Endothelial cell of umbilical vein (primary cell): Measurements from ENCODE around the gene STX16. TPM values are rescaled to one million over a fixed set of nuclear protein-coding genes. Genes with fewer than 3 reads are reported as not detected.

Source experiments
- BruUV-seq: library from RNA; stranded (reverse); fragments of 400-500 nt; replicated peaks from 2 replicates; lab custom pipeline; 2021; lab: Mats Ljungman, UMichigan
- CTCF ChIA-PET: fragments of 300-600, 350-600 bp; sonication (Branson Sonifier 250); formaldehyde crosslinking; loops from one replicate; lab custom pipeline; 2021; ENCODE audit warnings: antibody characterized with exemption, inconsistent platforms; lab: Charles Lee
- POLR2A ChIA-PET: fragments of 300-600, 350-600 bp; sonication (Branson Sonifier 250); formaldehyde crosslinking; loops from one replicate; lab custom pipeline; 2021; ENCODE audit warnings: antibody characterized with exemption, inconsistent platforms; lab: Charles Lee
- DNase-seq: peaks from one replicate; pipeline ENCODE4 v3.0.0-alpha.2; 2011; ENCODE audit warnings: low read depth, low spot score
- FAIRE-seq: peaks from 2 replicates; lab custom pipeline; 2011; peaks lifted over from hg19 to GRCh38; lab: Jason Lieb, UNC
- H2AFZ ChIP-seq: 2 replicates; pipeline ENCODE4 v1.6.0; 2012; ENCODE audit warnings: low read depth, low read length, control low read depth, inconsistent platforms
- H3K27ac ChIP-seq: 2 replicates; pipeline ENCODE4 v1.5.1; 2011; ENCODE audit warnings: low read depth, mild to moderate bottlenecking, control low read depth, low read length, moderate library complexity; ENCODE audit not compliant: insufficient read depth
- H3K27me3 ChIP-seq, 2 experiments: 2 replicates each; pipeline versions ENCODE4 v1.6.0 to v1.6.1; 2011; ENCODE audit warnings: low read length in 2 of 2, mixed read lengths in 1 of 2; ENCODE audit not compliant: control insufficient read depth in 2 of 2, insufficient read depth in 2 of 2
- H3K36me3 ChIP-seq, 2 experiments: 2 replicates in 1 of 2; 3 replicates in 1 of 2; pipeline ENCODE4 v1.5.1; 2011; ENCODE audit warnings: low read length in 2 of 2, mild to moderate bottlenecking in 1 of 2, moderate library complexity in 1 of 2; ENCODE audit not compliant: control insufficient read depth in 2 of 2, insufficient read depth in 2 of 2; ENCODE audit errors: extremely low read depth in 1 of 2
- H3K4me1 ChIP-seq: 3 replicates; pipeline ENCODE4 v1.5.1; 2011; ENCODE audit warnings: mild to moderate bottlenecking, low read length; ENCODE audit not compliant: control insufficient read depth, insufficient read depth; ENCODE audit errors: extremely low read depth
- H3K4me2 ChIP-seq: 2 replicates; pipeline ENCODE4 v1.6.1; 2011; ENCODE audit warnings: low read length, control low read depth, mixed read lengths; ENCODE audit not compliant: insufficient read depth
- H3K4me3 ChIP-seq, 3 experiments: fragments of 200-600 bp in 1 of 3; sonication (generic), shearing (Covaris generic) in 1 of 3; replicated peaks in 1 of 3; 2 replicates each; pipeline ENCODE4 v1.5.1; 2011 to 2016; ENCODE audit warnings: control low read depth in 3 of 3, low read length in 3 of 3, mild to moderate bottlenecking in 2 of 3, inconsistent platforms in 1 of 3, low read depth in 1 of 3, moderate library complexity in 1 of 3; ENCODE audit not compliant: insufficient read depth in 1 of 3
- H3K79me2 ChIP-seq: 2 replicates; pipeline ENCODE4 v1.6.0; 2012; ENCODE audit warnings: low read length, inconsistent platforms; ENCODE audit not compliant: control insufficient read depth, insufficient read depth
- H3K9ac ChIP-seq: replicated peaks from 2 replicates; pipeline ENCODE3; 2011; ENCODE audit warnings: low read length, control low read depth; ENCODE audit not compliant: insufficient read depth; ENCODE audit errors: extremely low read depth
- H3K9me1 ChIP-seq: replicated peaks from 3 replicates; pipeline ENCODE4 v1.6.0; 2011; ENCODE audit warnings: mild to moderate bottlenecking, low read length; ENCODE audit not compliant: control insufficient read depth, insufficient read depth; ENCODE audit errors: extremely low read depth
- H3K9me3 ChIP-seq: replicated peaks from 2 replicates; pipeline ENCODE4 v1.5.1; 2012; ENCODE audit warnings: low read length, inconsistent platforms; ENCODE audit not compliant: control insufficient read depth, insufficient read depth
- H4K20me1 ChIP-seq: replicated peaks from 2 replicates; pipeline ENCODE3; 2011; ENCODE audit warnings: mild to moderate bottlenecking, low read length; ENCODE audit not compliant: control insufficient read depth, insufficient read depth; ENCODE audit errors: extremely low read depth
- CTCF ChIP-seq, 2 donors: IDR thresholded peaks; 1 replicate in 1 of 2; 2 replicates in 1 of 2; pipeline ENCODE4 v1.5.1; 2011; ENCODE audit warnings: low read length in 2 of 2, mild to moderate bottlenecking in 2 of 2, moderate library complexity in 2 of 2, control low read depth in 1 of 2, inconsistent platforms in 1 of 2, low read depth in 1 of 2; ENCODE audit not compliant: insufficient read depth in 1 of 2; ENCODE audit errors: extremely low read depth in 1 of 2
- EZH2 ChIP-seq: IDR thresholded peaks from 2 replicates; pipeline ENCODE4 v1.6.1; 2012; ENCODE audit warnings: borderline replicate concordance, low read depth, mild to moderate bottlenecking, moderate library complexity, low read length, inconsistent platforms; ENCODE audit not compliant: severe bottlenecking
- FOS ChIP-seq: IDR thresholded peaks from 2 replicates; pipeline ENCODE4 v1.6.1; 2011; ENCODE audit warnings: mild to moderate bottlenecking, low read length, moderate library complexity, borderline replicate concordance; ENCODE audit not compliant: insufficient read depth
- GATA2 ChIP-seq: IDR thresholded peaks from 2 replicates; pipeline ENCODE4 v1.7.0; 2011; ENCODE audit warnings: low read depth, mild to moderate bottlenecking, moderate library complexity, mixed read lengths, low read length; ENCODE audit not compliant: insufficient read length, insufficient read depth
- JUN ChIP-seq: IDR thresholded peaks from 2 replicates; pipeline ENCODE4 v1.6.1; 2011; ENCODE audit warnings: borderline replicate concordance, low read depth; ENCODE audit not compliant: insufficient read length, insufficient read depth
- MAX ChIP-seq: IDR thresholded peaks from 2 replicates; pipeline ENCODE4 v1.6.1; 2011; ENCODE audit not compliant: insufficient read depth, insufficient read length
- MYC ChIP-seq: IDR thresholded peaks from one replicate; pipeline ENCODE4 v1.6.1; 2011; ENCODE audit warnings: mild to moderate bottlenecking, low read depth, low read length
- POLR2A ChIP-seq: IDR thresholded peaks from 2 replicates; pipeline ENCODE4 v1.6.1; 2012; ENCODE audit warnings: low read depth, mild to moderate bottlenecking, control low read depth, low read length
- POLR2AphosphoS5 ChIP-seq: IDR thresholded peaks from 2 replicates; pipeline ENCODE4 v1.6.1; 2012; ENCODE audit warnings: low read depth, mild to moderate bottlenecking, control low read depth, low read length, moderate library complexity; ENCODE audit not compliant: insufficient read depth
- dilution Hi-C: fragments of 300-500 bp; cut with MboI; formaldehyde crosslinking; loops from one replicate; pipeline ENCODE4 v1.15.0; 2019; ENCODE audit warnings: low sequenced_read_pairs; ENCODE audit not compliant: extremely low pct_ligation_motif_present
- intact Hi-C: fragments of 100-400 bp; cut with micrococcal nuclease; formaldehyde crosslinking; loops from one replicate; pipeline ENCODE4 v1.10.0; 2022
- polyA plus RNA-seq, 4 experiments: library from polyadenylated mRNA; depleted of rRNA in 3 of 4; stranded (reverse) in 3 of 4; unstranded in 1 of 4; fragments of >200 nt; gene quantifications; 2 replicates each; pipeline versions ENCODE4 v1.2.1 to v1.2.3, GENCODE V29; 2011 to 2012; ENCODE audit warnings: missing spikeins in 1 of 4
- total RNA-seq: library from RNA; stranded (reverse); gene quantifications from 2 replicates; pipeline ENCODE4 v1.2.3, GENCODE V29; 2021

Gene STX16
- total and polyA plus RNA-seq, 2 donors (not counting 3 experiments of a cell fraction or from before 2014, with no cell fraction given) = 43.1 to 63.5 TPM

- H3K27ac ChIP-seq = no peak overlapping the region
- no peaks in the 10 kb centered on the region for H3K9me1 ChIP-seq
- H3K4me2 ChIP-seq = no peak overlapping the region
- TF ChIP-seq JUN (no peak), POLR2AphosphoS5 (no peak), POLR2A (no peak), GATA2 (no peak), MYC (no peak), FOS (no peak), EZH2 (no peak), CTCF (IDR thresholded peaks at IDR 0.05; ENCODE audit: extremely low read depth in 1 of 2, insufficient read depth in 1 of 2, low read depth in 1 of 2, low read length in 2 of 2) (no peak), MAX (no peak)
- no peaks in the 10 kb centered on the region for H3K27me3 ChIP-seq
- H3K9ac ChIP-seq = no peak overlapping the region
- ChIA-PET CTCF (interaction anchor here (0.8 to 0.9 kb wide), 2 partner anchors 11 to 216 kb away, joined by 3 read pairs; no protein-coding TSS in a partner anchor), POLR2A (no interaction called here)
- peaks cover 4% of the 10 kb centered on the region for H3K79me2 ChIP-seq
- no peaks in the 10 kb centered on the region for H3K9me3 ChIP-seq
- H3K36me3 ChIP-seq = peaks cover 0 to 44% of the 10 kb centered on the region in 2 experiments
- no peak for FAIRE-seq
- BruUV-seq = no TSS peak
- no peak overlapping the region for H3K4me3 ChIP-seq
- no peaks in the 10 kb centered on the region for H4K20me1 ChIP-seq
- H3K4me1 ChIP-seq = peaks cover 9% of the 10 kb centered on the region
- no peak for DNase-seq
- intact Hi-C loops = no loop called here
- no peak overlapping the region for H2AFZ ChIP-seq
- dilution Hi-C loops = no loop called here
Measured at GRCh38 chr20:58697201-58697866, 46.3 kb downstream of the STX16 start.
